GM12875 (cell line): ENCODE results near the gene PRH1.

Source experiments
- H3K4me3 ChIP-seq: one replicate; pipeline ENCODE4 v1.5.1; 2011; ENCODE audit warnings: low read depth, low read length, control low read depth
- CTCF ChIP-seq: IDR thresholded peaks from 2 replicates; pipeline ENCODE4 v1.5.1; 2011; ENCODE audit warnings: low read depth, mild to moderate bottlenecking, control low read depth, inconsistent platforms, low read length, moderate library complexity, borderline replicate concordance; ENCODE audit not compliant: insufficient read depth

The PRH1 gene

GRCh38 chr12:10901427-10901826, 17.4 kb upstream of the PRH1 start:
- no peak for TF ChIP-seq CTCF
- no peak overlapping the region for H3K4me3 ChIP-seq

GRCh38 chr12:10900972-10901371, 16.9 kb upstream of the PRH1 start:
- H3K4me3 ChIP-seq, result no peak overlapping the region
- TF ChIP-seq CTCF, result no peak

DNA sequence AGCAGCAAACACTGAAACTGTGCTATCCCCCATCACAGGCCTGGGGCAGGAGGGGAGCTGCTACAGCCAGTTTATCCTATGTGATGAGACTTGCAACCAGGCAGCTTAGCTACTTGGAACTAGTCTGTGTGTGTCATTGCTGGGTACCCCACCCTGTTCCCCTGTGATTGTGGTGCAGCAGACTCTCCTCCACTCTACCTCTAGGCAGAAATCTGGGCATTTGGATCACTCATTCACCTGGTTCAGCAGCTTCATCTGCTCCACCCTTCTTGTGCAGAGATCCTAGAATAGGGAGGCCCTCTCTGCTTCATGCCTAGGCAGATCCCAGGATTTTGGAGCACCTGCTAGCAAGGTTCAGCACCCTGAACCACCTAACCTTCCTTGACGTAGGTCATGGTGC, 16.5 kb upstream of the PRH1 start:
- no peak overlapping the region for H3K4me3 ChIP-seq
- TF ChIP-seq CTCF, result no peak

GRCh38 chr12:10896854-10897253, 12.8 kb upstream of the PRH1 start:
- no peak overlapping the region for H3K4me3 ChIP-seq
- TF ChIP-seq CTCF, result no peak

DNA sequence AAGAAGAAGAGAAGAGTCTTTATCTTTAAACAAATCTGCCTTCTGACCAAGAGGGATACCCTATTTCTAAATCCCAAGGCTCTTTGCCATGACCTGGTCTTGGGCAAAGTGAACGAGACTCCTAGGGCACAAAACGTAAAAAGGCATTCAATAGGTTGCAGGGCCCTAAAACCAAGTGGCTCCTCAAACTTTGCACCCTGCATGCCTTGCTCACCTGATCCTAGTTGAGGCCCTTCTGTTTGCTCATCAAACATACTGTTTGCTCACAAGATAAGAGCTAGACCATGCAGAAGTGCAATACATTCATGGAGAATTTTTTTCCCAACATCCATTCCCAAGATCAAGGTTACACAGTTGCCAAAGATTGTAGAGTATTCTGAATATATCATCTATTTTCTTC, 7.9 kb upstream of the PRH1 start:
- H3K4me3 ChIP-seq, result no peak overlapping the region
- no peak for TF ChIP-seq CTCF

DNA sequence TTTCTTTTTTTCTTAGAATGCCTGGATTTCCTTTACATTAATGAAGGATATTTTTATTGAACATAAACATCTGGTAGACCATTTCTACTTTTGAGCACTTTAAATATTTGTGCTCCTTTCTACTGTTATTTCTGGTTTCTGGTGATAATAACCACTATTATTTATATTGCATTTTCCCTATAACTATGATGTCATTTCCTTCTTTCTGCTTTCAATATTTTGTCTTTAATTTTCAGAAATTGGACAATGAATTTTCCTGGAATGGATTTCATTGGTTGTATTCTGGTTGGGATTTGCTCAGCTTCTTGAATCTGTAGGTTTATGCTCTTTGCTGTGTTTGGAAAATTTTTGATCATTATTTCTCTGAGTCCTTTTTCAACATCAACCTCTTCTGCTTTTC, 5.2 kb upstream of the PRH1 start:
- TF ChIP-seq CTCF, result no peak
- no peak overlapping the region for H3K4me3 ChIP-seq

DNA sequence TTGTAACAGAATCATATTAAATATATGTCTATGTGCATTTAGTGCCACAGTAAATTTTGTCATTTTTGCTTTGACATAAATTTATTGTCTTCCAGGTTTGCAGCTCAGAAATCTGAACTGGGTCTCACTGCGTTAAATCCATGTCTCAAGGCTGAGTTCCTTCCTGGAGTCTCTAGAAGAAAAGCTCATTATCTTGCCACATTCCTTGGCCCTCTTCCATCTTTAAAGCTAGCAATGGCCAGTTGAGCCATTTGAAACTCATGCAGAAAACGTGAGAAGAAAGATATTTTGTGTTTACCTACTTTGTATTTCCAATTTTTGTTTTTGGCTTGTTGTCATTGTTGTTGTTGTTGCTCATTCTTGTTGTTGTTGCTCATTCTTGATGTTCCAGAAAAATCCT, 10.7 kb downstream of the PRH1 start:
- H3K4me3 ChIP-seq, result no peak overlapping the region
- no peak for TF ChIP-seq CTCF

GRCh38 chr12:10867381-10867780, 16.7 kb downstream of the PRH1 start:
- no peak overlapping the region for H3K4me3 ChIP-seq
- no peak for TF ChIP-seq CTCF
